HCT116 (cell line): ENCODE results near the gene GRIK4. TPM values are rescaled to one million over a fixed set of nuclear protein-coding genes. Genes with fewer than 3 reads are reported as not detected.

Experiments used
- ATAC-seq: fragments of 200-7000 bp; cut with Tn5 transposase; 2 replicates; pipeline ENCODE4 v1.9.1; 2020; ENCODE audit warnings: mild to moderate bottlenecking, moderate library complexity
- BruUV-seq: library from RNA; stranded (reverse); fragments of 400-500 nt; replicated peaks from 2 replicates; lab custom pipeline; 2021; lab: Mats Ljungman, UMichigan
- CTCF ChIA-PET: fragments of 300-600 bp; sonication (Branson Sonifier 250); formaldehyde crosslinking; loops from one replicate; lab custom pipeline; 2021; ENCODE audit warnings: antibody characterized with exemption; lab: Charles Lee
- POLR2A ChIA-PET: fragments of 300-600, 350-600 bp; sonication (Branson Sonifier 250); formaldehyde crosslinking; loops from one replicate; lab custom pipeline; 2021; ENCODE audit warnings: antibody characterized with exemption; lab: Charles Lee
- RAD21 ChIA-PET, 2 experiments: fragments of 300-600 bp; sonication (Branson Sonifier 250); formaldehyde crosslinking; loops; one replicate each; lab custom pipeline; 2023; ENCODE audit warnings: low total read pairs in 2 of 2; ENCODE audit not compliant: uncharacterized antibody in 2 of 2, unreplicated experiment in 2 of 2, low non-redundant PET in 1 of 2; lab: Charles Lee
- DNase-seq: peaks from one replicate; pipeline ENCODE4 v3.0.0-alpha.2; 2010; ENCODE audit warnings: low read depth, low spot score
- H2AFZ ChIP-seq: fragments of 200-600 bp; shearing (Covaris generic), sonication (generic); 2 replicates; pipeline ENCODE4 v1.6.1; 2017; ENCODE audit warnings: low read depth, mixed run types, mixed read lengths, antibody characterized with exemption, low read length; ENCODE audit not compliant: poor library complexity, severe bottlenecking
- H3K27ac ChIP-seq: 2 replicates; pipeline ENCODE4 v1.5.1; 2012; ENCODE audit warnings: low read depth, low read length
- H3K27me3 ChIP-seq: fragments of 200-600 bp; sonication (generic); 2 replicates; pipeline ENCODE4 v1.6.1; 2016; ENCODE audit warnings: mixed run types, low read length, mixed read lengths; ENCODE audit not compliant: insufficient read depth
- H3K36me3 ChIP-seq, 2 experiments: fragments of 200-500 bp in 1 of 2; fragments of 200-600 bp in 1 of 2; sonication (Bioruptor generic) in 1 of 2; sonication (generic) in 1 of 2; 2 replicates each; pipeline versions ENCODE4 v1.5.1 to v1.6.1; 2014 to 2016; ENCODE audit warnings: low read length in 2 of 2, inconsistent platforms in 1 of 2, mixed read lengths in 1 of 2, mixed run types in 1 of 2; ENCODE audit not compliant: insufficient read depth in 2 of 2, control insufficient read depth in 1 of 2
- H3K4me1 ChIP-seq, 2 experiments: fragments of 200-600 bp in 1 of 2; sonication (generic) in 1 of 2; 2 replicates each; pipeline versions ENCODE4 v1.5.1 to v1.6.1; 2012 to 2017; ENCODE audit warnings: low read length in 2 of 2, inconsistent platforms in 1 of 2, mild to moderate bottlenecking in 1 of 2, mixed read lengths in 1 of 2, mixed run types in 1 of 2, moderate library complexity in 1 of 2; ENCODE audit not compliant: insufficient read depth in 2 of 2, control insufficient read depth in 1 of 2
- H3K4me2 ChIP-seq: fragments of 200-600 bp; sonication (generic); 2 replicates; pipeline ENCODE4 v1.6.1; 2017; ENCODE audit warnings: mixed run types, low read length, mixed read lengths
- H3K4me3 ChIP-seq, 2 experiments: fragments of 200-600 bp in 1 of 2; sonication (generic) in 1 of 2; replicated peaks in 1 of 2; 2 replicates each; pipeline ENCODE4 v1.5.1; 2011 to 2016; ENCODE audit warnings: low read length in 2 of 2, control low read depth in 1 of 2, low read depth in 1 of 2, mild to moderate bottlenecking in 1 of 2, mixed read lengths in 1 of 2, mixed run types in 1 of 2
- H3K79me2 ChIP-seq: fragments of 200-600 bp; sonication (generic); 2 replicates; pipeline ENCODE4 v1.6.1; 2017; ENCODE audit warnings: mild to moderate bottlenecking, mixed run types, low read length, moderate library complexity, mixed read lengths; ENCODE audit not compliant: insufficient read depth
- H3K9ac ChIP-seq: fragments of 200-600 bp; sonication (generic); 2 replicates; pipeline ENCODE4 v1.6.1; 2016; ENCODE audit warnings: low read length, mixed read lengths
- H3K9me2 ChIP-seq: fragments of 200-600 bp; sonication (generic), shearing (Covaris generic); 2 replicates; pipeline ENCODE4 v1.6.1; 2017; ENCODE audit warnings: mixed run types, mild to moderate bottlenecking, moderate library complexity; ENCODE audit not compliant: insufficient read depth
- H3K9me3 ChIP-seq, 2 experiments: fragments of 200-500 bp in 1 of 2; fragments of 200-600 bp in 1 of 2; sonication (Bioruptor generic) in 1 of 2; sonication (generic) in 1 of 2; 2 replicates each; pipeline ENCODE4 v1.6.1; 2014 to 2017; ENCODE audit warnings: low read length in 2 of 2, mixed read lengths in 2 of 2, inconsistent platforms in 1 of 2, low read depth in 1 of 2, mild to moderate bottlenecking in 1 of 2, mixed run types in 1 of 2, moderate library complexity in 1 of 2; ENCODE audit not compliant: control insufficient read depth in 1 of 2, insufficient read depth in 1 of 2
- H4K20me1 ChIP-seq: fragments of 200-600 bp; sonication (generic), shearing (Covaris generic); 2 replicates; pipeline ENCODE4 v1.6.1; 2017; ENCODE audit warnings: mixed run types, mild to moderate bottlenecking, moderate library complexity; ENCODE audit not compliant: insufficient read depth
- ATF3 ChIP-seq: IDR thresholded peaks from 2 replicates; pipeline ENCODE4 v1.6.1; 2012
- CBX3 ChIP-seq: IDR thresholded peaks from 2 replicates; pipeline ENCODE4 v1.6.1; 2012; ENCODE audit warnings: low read depth
- CEBPB ChIP-seq: IDR thresholded peaks from 2 replicates; pipeline ENCODE4 v1.6.1; 2012; ENCODE audit warnings: low read depth
- ELF1 ChIP-seq: IDR thresholded peaks from 2 replicates; pipeline ENCODE4 v1.6.1; 2012; ENCODE audit warnings: low read depth, borderline replicate concordance
- EZH2 ChIP-seq: fragments of 200-600 bp; sonication (generic); IDR thresholded peaks from 2 replicates; pipeline ENCODE4 v1.6.1; 2017; ENCODE audit warnings: antibody characterized with exemption, mixed run types
- EZH2phosphoT487 ChIP-seq: fragments of 200-600 bp; IDR thresholded peaks from 2 replicates; pipeline ENCODE4 v1.6.1; 2018; ENCODE audit warnings: antibody characterized with exemption, borderline replicate concordance
- FOSL1 ChIP-seq: IDR thresholded peaks from 2 replicates; pipeline ENCODE4 v1.6.1; 2012; ENCODE audit warnings: low read depth
- JUND ChIP-seq: IDR thresholded peaks from 2 replicates; pipeline ENCODE4 v1.6.1; 2012
- MAX ChIP-seq: IDR thresholded peaks from 2 replicates; pipeline ENCODE4 v1.6.1; 2012
- POLR2A ChIP-seq: IDR thresholded peaks from 2 replicates; pipeline ENCODE4 v1.7.0; 2011; ENCODE audit warnings: borderline replicate concordance; ENCODE audit not compliant: insufficient read depth, insufficient read length; ENCODE audit errors: extremely low read depth
- POLR2AphosphoS5 ChIP-seq: IDR thresholded peaks from 2 replicates; pipeline ENCODE4 v1.6.1; 2011; ENCODE audit warnings: mild to moderate bottlenecking, low read depth, low read length, moderate library complexity
- RAD21 ChIP-seq: IDR thresholded peaks from 2 replicates; pipeline ENCODE4 v1.6.1; 2012; ENCODE audit warnings: low read depth, mild to moderate bottlenecking
- REST ChIP-seq: IDR thresholded peaks from 2 replicates; pipeline ENCODE4 v1.6.1; 2012; ENCODE audit warnings: low read depth
- SIN3A ChIP-seq: IDR thresholded peaks from 2 replicates; pipeline ENCODE4 v1.6.1; 2012; ENCODE audit warnings: low read depth
- SP1 ChIP-seq: IDR thresholded peaks from 2 replicates; pipeline ENCODE4 v1.6.1; 2012; ENCODE audit warnings: low read depth
- TCF7L2 ChIP-seq: IDR thresholded peaks from 2 replicates; pipeline ENCODE4 v1.7.0; 2011; ENCODE audit warnings: borderline replicate concordance, inconsistent platforms; ENCODE audit not compliant: insufficient read depth, insufficient read length; ENCODE audit errors: extremely low read depth
- ZBTB33 ChIP-seq: IDR thresholded peaks from 2 replicates; pipeline ENCODE4 v1.6.1; 2011; ENCODE audit warnings: mild to moderate bottlenecking, low read length, moderate library complexity; ENCODE audit not compliant: insufficient replicate concordance; ENCODE audit errors: extremely low read depth
- ZFX ChIP-seq: fragments of 450-650 bp; IDR thresholded peaks from 2 replicates; pipeline ENCODE4 v1.6.1; 2017
- ZNF274 ChIP-seq: fragments of 200-500 bp; sonication (Bioruptor generic); IDR thresholded peaks from 2 replicates; pipeline ENCODE4 v1.6.1; 2014; ENCODE audit warnings: mild to moderate bottlenecking, low read depth, low read length, inconsistent platforms
- intact Hi-C: fragments of 100-400 bp; cut with micrococcal nuclease; formaldehyde crosslinking; loops from 2 replicates; pipeline ENCODE4 v1.10.0; 2022
- total RNA-seq: library from RNA; stranded (reverse); gene quantifications from one replicate; pipeline ENCODE4 v1.2.1, GENCODE V29; 2021; ENCODE audit not compliant: unreplicated experiment

The GRIK4 gene
- total RNA-seq, 1 experiment from 2014 or later = 0.52 TPM

GRCh38 chr11:120800206-120800605, 288.7 kb downstream of the GRIK4 start:
- TF ChIP-seq ATF3 (no peak), TCF7L2 (no peak), SIN3A (no peak), ZNF274 (no peak), CBX3 (no peak), POLR2A (no peak), CEBPB (no peak), JUND (no peak), POLR2AphosphoS5 (no peak), REST (no peak), RAD21 (no peak), FOSL1 (no peak), EZH2 (no peak), ZFX (no peak), ELF1 (no peak), SP1 (no peak), MAX (no peak), ZBTB33 (no peak), EZH2phosphoT487 (no peak)
- TF ChIP-seq, all 23 proteins: peak for 0
- DNase-seq = no peak
- no peak overlapping the region for H3K4me3 ChIP-seq
- no peak overlapping the region; the same call in 1 of the 2 replicates for H3K4me2 ChIP-seq
- ChIA-PET POLR2A (no interaction called here), CTCF (no interaction called here), RAD21 (no interaction called here)
- intact Hi-C loops = no loop called here
- no peak overlapping the region for H2AFZ ChIP-seq
- ATAC-seq = no peak
- H3K9ac ChIP-seq = no peak overlapping the region
- no peaks in the 10 kb centered on the region for H3K9me2 ChIP-seq
- H3K79me2 ChIP-seq = no peaks in the 10 kb centered on the region
- H3K27me3 ChIP-seq = peaks cover 5% of the 10 kb centered on the region
- H3K27ac ChIP-seq = no peak overlapping the region
- H3K36me3 ChIP-seq = no peaks in the 10 kb centered on the region
- H3K9me3 ChIP-seq = no peaks in the 10 kb centered on the region
- no TSS peak for BruUV-seq
- H4K20me1 ChIP-seq = no peaks in the 10 kb centered on the region
- peaks cover 9 to 12% of the 10 kb centered on the region in 2 experiments; a peak in 3 of 4 replicates for H3K4me1 ChIP-seq
